Suprapubic skin (tissue), 4 donors: Measurements from ENCODE around the gene RAB35. TPM values are rescaled to one million over a fixed set of nuclear protein-coding genes. Genes with fewer than 3 reads are reported as not detected.
A peak's percentile ranks its signal among the peaks of the same experiment; 100 is the strongest.

Experiments
- DNase-seq, 2 donors: peaks; one replicate each; pipeline ENCODE4 v3.0.0-alpha.2; 2019; ENCODE audit warnings: low spot score in 2 of 2
- H3K27ac ChIP-seq: fragments of 200-600 bp; sonication (generic); one replicate; pipeline ENCODE4 v1.5.1; 2019
- H3K27me3 ChIP-seq: fragments of 200-600 bp; sonication (generic); one replicate; pipeline ENCODE4 v1.5.1; 2019
- H3K36me3 ChIP-seq: fragments of 200-600 bp; sonication (generic); one replicate; pipeline ENCODE4 v1.5.1; 2019
- H3K4me1 ChIP-seq: fragments of 200-600 bp; sonication (generic); one replicate; pipeline ENCODE4 v1.5.1; 2019
- H3K4me3 ChIP-seq: fragments of 200-600 bp; sonication (generic); one replicate; pipeline ENCODE4 v1.5.1; 2019; ENCODE audit warnings: mild to moderate bottlenecking
- H3K9me3 ChIP-seq: fragments of 200-600 bp; sonication (generic); one replicate; pipeline ENCODE4 v1.5.1; 2019
- CTCF ChIP-seq, 2 donors: fragments of 200-600 bp in 1 of 2; fragments of 450-650 bp in 1 of 2; sonication (generic) in 1 of 2; IDR thresholded peaks; one replicate each; pipeline ENCODE4 v1.5.1; 2016 to 2019; ENCODE audit warnings: antibody characterized with exemption in 2 of 2, mild to moderate bottlenecking in 1 of 2, moderate library complexity in 1 of 2
- EP300 ChIP-seq: sonication (generic); formaldehyde crosslinking; IDR thresholded peaks from one replicate; pipeline ENCODE4 v1.6.1; 2017; ENCODE audit warnings: antibody characterized with exemption
- POLR2A ChIP-seq, 2 donors: fragments of 450-650 bp; IDR thresholded peaks; one replicate each; pipeline ENCODE4 v1.6.1; 2017; ENCODE audit warnings: antibody characterized with exemption in 2 of 2, mild to moderate bottlenecking in 2 of 2, moderate library complexity in 2 of 2
- POLR2AphosphoS5 ChIP-seq, 3 donors: sonication (generic); formaldehyde crosslinking; IDR thresholded peaks; one replicate each; pipeline ENCODE4 v1.6.1; 2017; ENCODE audit warnings: antibody characterized with exemption in 3 of 3
- WGBS: methylation state at CpG from one replicate; pipeline ENCODE4 v1.1.5; 2018; 5-methylcytosine and 5-hydroxymethylcytosine counted together
- total RNA-seq, 4 donors: library from RNA; depleted of rRNA; stranded (reverse); fragments of >200 nt; gene quantifications; one replicate each; pipeline ENCODE4 v1.1.0, GENCODE V29; 2016

RAB35 gene
- total RNA-seq, 4 donors from 2014 or later, result 30.0 to 39.6 (median 33.1) TPM

GRCh38 chr12:120119271-120119973 lies 2.9 kb upstream of the RAB35 start:
- TF ChIP-seq POLR2AphosphoS5 (IDR thresholded peaks at IDR 0.05), result no peak
- TF ChIP-seq POLR2A (IDR thresholded peaks at IDR 0.05), result no peak
- no peak for TF ChIP-seq EP300
- no peak for TF ChIP-seq CTCF (IDR thresholded peaks at IDR 0.05)
- H3K36me3 ChIP-seq, result no peaks in the 10 kb centered on the region
- no peaks in the 10 kb centered on the region for H3K27me3 ChIP-seq
- H3K4me1 ChIP-seq, result peaks cover 45% of the 10 kb centered on the region
- WGBS, result 71% methylated on average over 9 of the region's 9 CpGs
- H3K9me3 ChIP-seq, result no peaks in the 10 kb centered on the region
- no peak overlapping the region for H3K4me3 ChIP-seq
- peak overlapping the region; percentile 97 for H3K27ac ChIP-seq
- DNase-seq, result no peak

- H3K27ac ChIP-seq, result peak overlapping the region; percentile 97
- no peak for DNase-seq
Observed at GRCh38 chr12:120118321-120119061, 1.9 kb upstream of the RAB35 start.

GRCh38 chr12:120117961-120118320 lies 1.4 kb upstream of the RAB35 start:
- H3K4me3 ChIP-seq, result peak overlapping the region; percentile 93
- no peaks in the 10 kb centered on the region for H3K9me3 ChIP-seq
- H3K4me1 ChIP-seq, result peaks cover 49% of the 10 kb centered on the region
- WGBS, result 16% methylated on average over 7 of the region's 7 CpGs
- no peak for DNase-seq
- H3K36me3 ChIP-seq, result peaks cover 4% of the 10 kb centered on the region
- peak overlapping the region; percentile 97 for H3K27ac ChIP-seq
- TF ChIP-seq CTCF (IDR thresholded peaks at IDR 0.05), result no peak
- TF ChIP-seq POLR2A (IDR thresholded peaks at IDR 0.05), result no peak
- no peak for TF ChIP-seq EP300
- H3K27me3 ChIP-seq, result no peaks in the 10 kb centered on the region

More at GRCh38 chr12:120118321-120119061, 1.9 kb upstream of the RAB35 start:
- TF ChIP-seq POLR2AphosphoS5 (IDR thresholded peaks at IDR 0.05) (no peak), POLR2A (IDR thresholded peaks at IDR 0.05) (no peak)
- H3K27me3 ChIP-seq, result no peaks in the 10 kb centered on the region
- peaks cover 47% of the 10 kb centered on the region for H3K4me1 ChIP-seq
- H3K4me3 ChIP-seq, result peak overlapping the region; percentile 93
- WGBS, result 27% methylated on average over 11 of the region's 11 CpGs
- peaks cover under 1% of the 10 kb centered on the region for H3K36me3 ChIP-seq
- H3K9me3 ChIP-seq, result no peaks in the 10 kb centered on the region

GRCh38 chr12:120116792-120117651 lies 469 bp upstream of the RAB35 start:
- H3K4me3 ChIP-seq, result peak overlapping the region; percentile 93
- peaks cover 52% of the 10 kb centered on the region for H3K4me1 ChIP-seq
- no peaks in the 10 kb centered on the region for H3K9me3 ChIP-seq
- peak; percentile 89 to 97 for DNase-seq
- TF ChIP-seq CTCF (IDR thresholded peaks at IDR 0.05) (no peak), POLR2A (IDR thresholded peaks at IDR 0.05) (peak; percentile 49 to 60), POLR2AphosphoS5 (IDR thresholded peaks at IDR 0.05) (peak in 2 of 3 donors; percentile 31 to 57), EP300 (no peak)
- H3K27ac ChIP-seq, result peak overlapping the region; percentile 97
- no peaks in the 10 kb centered on the region for H3K27me3 ChIP-seq
- peaks cover 4% of the 10 kb centered on the region for H3K36me3 ChIP-seq
- WGBS, result 0% methylated on average over 16 of the region's 91 CpGs

- DNase-seq, result no peak
- Histone ChIP-seq H3K27ac (peak overlapping the region; percentile 97), H3K4me1 (peaks cover 61% of the 10 kb centered on the region), H3K36me3 (peaks cover 4% of the 10 kb centered on the region), H3K9me3 (no peaks in the 10 kb centered on the region), H3K4me3 (peak overlapping the region; percentile 93), H3K27me3 (no peaks in the 10 kb centered on the region)
- 13% methylated on average over 20 of the region's 31 CpGs for WGBS
- TF ChIP-seq POLR2AphosphoS5 (IDR thresholded peaks at IDR 0.05) (no peak), EP300 (no peak), CTCF (IDR thresholded peaks at IDR 0.05) (no peak)
Observed at GRCh38 chr12:120115692-120116440, 687 bp downstream of the RAB35 start.
